Measurements from ENCODE around the gene KIR3DL2.

The KIR3DL2 gene

GRCh38 chr19:54871696-54872095 is 21.5 kb downstream of the KIR3DL2 start:
- Histone ChIP-seq H3K27ac (ENCODE audit: low read length) (no peak overlapping the region), H3K4me3 (ENCODE audit: low read depth in 1 of 2, low read length in 2 of 2) (no peak overlapping the region), H3K9me3 (ENCODE audit: insufficient read depth, low read length, severe bottlenecking) (no peaks in the 10 kb centered on the region), H4K20me1 (ENCODE audit: insufficient read depth, low read length) (no peaks in the 10 kb centered on the region), H3K79me2 (ENCODE audit: insufficient read depth, low read length) (no peaks in the 10 kb centered on the region), H3K9ac (ENCODE audit: low read depth, low read length) (no peak overlapping the region), H2AFZ (ENCODE audit: low read depth, low read length) (no peak overlapping the region), H3K4me2 (ENCODE audit: insufficient read depth, low read length) (no peak overlapping the region), H3K4me1 (ENCODE audit: insufficient read depth, low read length) (no peaks in the 10 kb centered on the region), H3K36me3 (ENCODE audit: insufficient read depth, low read length) (no peaks in the 10 kb centered on the region), H3K27me3 (ENCODE audit: insufficient read depth, low read length, poor library complexity) (no peaks in the 10 kb centered on the region)
- DNase-seq, result no peak
- no peak for ATAC-seq (ENCODE audit: insufficient read depth, low read depth)
- TF ChIP-seq EZH2 (IDR thresholded peaks at IDR 0.05; ENCODE audit: borderline replicate concordance, low read depth, low read length, severe bottlenecking) (no peak), CTCF (IDR thresholded peaks at IDR 0.05; ENCODE audit: borderline replicate concordance, extremely low read depth, low read length, poor library complexity, severe bottlenecking) (no peak)

GRCh38 chr19:54873990-54874389 is 23.7 kb downstream of the KIR3DL2 start, which contains the start of gene FCAR:
TSS of gene FCAR (plus strand) at chr19:54874235. CDS start at chr19:54874290, 55 bp downstream.
- DNase-seq, result no peak
- no peaks in the 10 kb centered on the region for H3K27me3 ChIP-seq (ENCODE audit: insufficient read depth, low read length, poor library complexity)
- TF ChIP-seq EZH2 (IDR thresholded peaks at IDR 0.05; ENCODE audit: borderline replicate concordance, low read depth, low read length, severe bottlenecking) (no peak), CTCF (IDR thresholded peaks at IDR 0.05; ENCODE audit: borderline replicate concordance, extremely low read depth, low read length, poor library complexity, severe bottlenecking) (no peak)

GRCh38 chr19:54875506-54875905 is 25.3 kb downstream of the KIR3DL2 start:
- no peaks in the 10 kb centered on the region for H4K20me1 ChIP-seq (ENCODE audit: insufficient read depth, low read length)
- no peak overlapping the region for H3K9ac ChIP-seq (ENCODE audit: low read depth, low read length)
- ATAC-seq (ENCODE audit: insufficient read depth, low read depth) (no peak), DNase-seq (no peak)
- TF ChIP-seq EZH2 (IDR thresholded peaks at IDR 0.05; ENCODE audit: borderline replicate concordance, low read depth, low read length, severe bottlenecking) (no peak), CTCF (IDR thresholded peaks at IDR 0.05; ENCODE audit: borderline replicate concordance, extremely low read depth, low read length, poor library complexity, severe bottlenecking) (no peak)
- H3K36me3 ChIP-seq (ENCODE audit: insufficient read depth, low read length), result no peaks in the 10 kb centered on the region
- no peaks in the 10 kb centered on the region for H3K79me2 ChIP-seq (ENCODE audit: insufficient read depth, low read length)
- no peak overlapping the region for H3K4me3 ChIP-seq (ENCODE audit: low read depth in 1 of 2, low read length in 2 of 2)
- no peaks in the 10 kb centered on the region for H3K4me1 ChIP-seq (ENCODE audit: insufficient read depth, low read length)
- no peak overlapping the region for H2AFZ ChIP-seq (ENCODE audit: low read depth, low read length)
- no peaks in the 10 kb centered on the region for H3K27me3 ChIP-seq (ENCODE audit: insufficient read depth, low read length, poor library complexity)
- no peaks in the 10 kb centered on the region for H3K9me3 ChIP-seq (ENCODE audit: insufficient read depth, low read length, severe bottlenecking)
- no peak overlapping the region for H3K27ac ChIP-seq (ENCODE audit: low read length)
- H3K4me2 ChIP-seq (ENCODE audit: insufficient read depth, low read length), result no peak overlapping the region

More at GRCh38 chr19:54873990-54874389, 23.7 kb downstream of the KIR3DL2 start, which contains the start of gene FCAR:
- H3K4me2 ChIP-seq (ENCODE audit: insufficient read depth, low read length), result no peak within 1 kb of the TSS
- H3K36me3 ChIP-seq (ENCODE audit: insufficient read depth, low read length), result no peaks in the 10 kb centered on the region
- ATAC-seq (ENCODE audit: insufficient read depth, low read depth), result no peak
- H3K9ac ChIP-seq (ENCODE audit: low read depth, low read length), result no peak within 1 kb of the TSS
- H4K20me1 ChIP-seq (ENCODE audit: insufficient read depth, low read length), result no peaks in the 10 kb centered on the region
- no peaks in the 10 kb centered on the region for H3K79me2 ChIP-seq (ENCODE audit: insufficient read depth, low read length)
- H2AFZ ChIP-seq (ENCODE audit: low read depth, low read length), result no peak within 1 kb of the TSS
- H3K4me3 ChIP-seq (ENCODE audit: low read depth in 1 of 2, low read length in 2 of 2), result no peak within 1 kb of the TSS
- H3K27ac ChIP-seq (ENCODE audit: low read length), result no peak within 1 kb of the TSS
- no peaks in the 10 kb centered on the region for H3K9me3 ChIP-seq (ENCODE audit: insufficient read depth, low read length, severe bottlenecking)
- H3K4me1 ChIP-seq (ENCODE audit: insufficient read depth, low read length), result no peaks in the 10 kb centered on the region

GRCh38 chr19:54877471-54877870 is 27.2 kb downstream of the KIR3DL2 start:
- no peak overlapping the region for H3K27ac ChIP-seq (ENCODE audit: low read length)
- H3K9ac ChIP-seq (ENCODE audit: low read depth, low read length), result no peak overlapping the region
- ATAC-seq (ENCODE audit: insufficient read depth, low read depth), result no peak
- DNase-seq, result no peak
- no peaks in the 10 kb centered on the region for H3K36me3 ChIP-seq (ENCODE audit: insufficient read depth, low read length)
- H3K4me3 ChIP-seq (ENCODE audit: low read depth in 1 of 2, low read length in 2 of 2), result no peak overlapping the region
- H3K4me1 ChIP-seq (ENCODE audit: insufficient read depth, low read length), result no peaks in the 10 kb centered on the region
- H2AFZ ChIP-seq (ENCODE audit: low read depth, low read length), result no peak overlapping the region
- no peaks in the 10 kb centered on the region for H3K27me3 ChIP-seq (ENCODE audit: insufficient read depth, low read length, poor library complexity)
- H3K79me2 ChIP-seq (ENCODE audit: insufficient read depth, low read length), result no peaks in the 10 kb centered on the region
- no peak overlapping the region for H3K4me2 ChIP-seq (ENCODE audit: insufficient read depth, low read length)
- no peak for TF ChIP-seq EZH2 (IDR thresholded peaks at IDR 0.05; ENCODE audit: borderline replicate concordance, low read depth, low read length, severe bottlenecking)
- no peak for TF ChIP-seq CTCF (IDR thresholded peaks at IDR 0.05; ENCODE audit: borderline replicate concordance, extremely low read depth, low read length, poor library complexity, severe bottlenecking)
- no peaks in the 10 kb centered on the region for H4K20me1 ChIP-seq (ENCODE audit: insufficient read depth, low read length)
- no peaks in the 10 kb centered on the region for H3K9me3 ChIP-seq (ENCODE audit: insufficient read depth, low read length, severe bottlenecking)
